Mammary epithelial cell (primary cell): ENCODE measurements around the gene BCS1L.

Experiments
- EZH2 ChIP-seq: IDR thresholded peaks from 2 replicates; pipeline ENCODE4 v1.6.1; 2012; ENCODE audit warnings: low read length, inconsistent platforms, borderline replicate concordance
- TF ChIP-seq, protein P1 (sequence below), 2 donors: IDR thresholded peaks in 1 of 2; conservative IDR thresholded peaks in 1 of 2; 2 replicates each; pipeline ENCODE4 v1.5.1; 2011 to 2012; ENCODE audit warnings: inconsistent platforms in 2 of 2, low read length in 2 of 2, mild to moderate bottlenecking in 2 of 2, control low read depth in 1 of 2, low read depth in 1 of 2; ENCODE audit not compliant: insufficient read depth in 1 of 2; ENCODE audit errors: extremely low read depth in 1 of 2

DNA sequence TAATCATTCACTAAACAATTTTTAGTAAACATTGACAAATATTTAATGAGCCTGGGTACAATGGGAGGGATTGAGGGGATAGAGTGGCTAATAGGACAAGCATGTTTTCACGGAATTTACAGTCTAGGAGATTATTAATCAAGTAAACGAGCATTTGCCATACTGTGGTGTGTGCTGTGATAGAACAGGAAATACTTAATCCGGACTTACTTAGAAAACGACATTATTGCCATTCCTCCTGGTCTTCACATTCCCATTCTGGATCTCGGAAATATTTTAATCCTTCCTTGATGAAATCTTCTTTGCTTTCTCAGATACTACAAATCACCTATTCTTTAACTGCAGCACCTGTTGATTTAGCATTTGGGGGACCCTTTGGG lies 52.1 kb downstream of the BCS1L start:
- TF ChIP-seq, protein P1, sequence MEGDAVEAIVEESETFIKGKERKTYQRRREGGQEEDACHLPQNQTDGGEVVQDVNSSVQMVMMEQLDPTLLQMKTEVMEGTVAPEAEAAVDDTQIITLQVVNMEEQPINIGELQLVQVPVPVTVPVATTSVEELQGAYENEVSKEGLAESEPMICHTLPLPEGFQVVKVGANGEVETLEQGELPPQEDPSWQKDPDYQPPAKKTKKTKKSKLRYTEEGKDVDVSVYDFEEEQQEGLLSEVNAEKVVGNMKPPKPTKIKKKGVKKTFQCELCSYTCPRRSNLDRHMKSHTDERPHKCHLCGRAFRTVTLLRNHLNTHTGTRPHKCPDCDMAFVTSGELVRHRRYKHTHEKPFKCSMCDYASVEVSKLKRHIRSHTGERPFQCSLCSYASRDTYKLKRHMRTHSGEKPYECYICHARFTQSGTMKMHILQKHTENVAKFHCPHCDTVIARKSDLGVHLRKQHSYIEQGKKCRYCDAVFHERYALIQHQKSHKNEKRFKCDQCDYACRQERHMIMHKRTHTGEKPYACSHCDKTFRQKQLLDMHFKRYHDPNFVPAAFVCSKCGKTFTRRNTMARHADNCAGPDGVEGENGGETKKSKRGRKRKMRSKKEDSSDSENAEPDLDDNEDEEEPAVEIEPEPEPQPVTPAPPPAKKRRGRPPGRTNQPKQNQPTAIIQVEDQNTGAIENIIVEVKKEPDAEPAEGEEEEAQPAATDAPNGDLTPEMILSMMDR (conservative IDR thresholded peaks at IDR 0.05 in 1 of 2, IDR thresholded peaks at IDR 0.05 in 1 of 2; ENCODE audit: extremely low read depth in 1 of 2, insufficient read depth in 1 of 2, low read depth in 1 of 2, low read length in 2 of 2) = no peak
- TF ChIP-seq EZH2 = no peak
